Peyer's patch (tissue), 4 donors: Measurements from ENCODE around the gene SYTL5.

ENCODE experiments used
- CTCF ChIP-seq, 6 experiments: fragments of 450-650 bp in 4 of 6; fragments of 200-600 bp in 2 of 6; sonication (generic) in 1 of 6; IDR thresholded peaks; one replicate each; pipeline ENCODE4 v1.5.1; 2017 to 2019; ENCODE audit warnings: antibody characterized with exemption in 6 of 6, mild to moderate bottlenecking in 3 of 6, moderate library complexity in 1 of 6
- POLR2A ChIP-seq, 2 donors: fragments of 450-650 bp; IDR thresholded peaks; one replicate each; pipeline ENCODE4 v1.5.1; 2017; ENCODE audit warnings: antibody characterized with exemption in 2 of 2, mild to moderate bottlenecking in 2 of 2, moderate library complexity in 2 of 2

- no peak for TF ChIP-seq CTCF (IDR thresholded peaks at IDR 0.05)
- no peak for TF ChIP-seq POLR2A (IDR thresholded peaks at IDR 0.05)
Observed at GRCh38 chrX:38150993-38151392, 144.6 kb downstream of the SYTL5 start.
